GM19372 (cell line): ENCODE measurements around the gene HCRTR2.
"Not testable (repeated sequence)": the region's sequence is repeated elsewhere in the genome, so short reads cannot be mapped to it uniquely, and the experiment has no call there.

Experiments used
- ATAC-seq: cut with Tn5 transposase; IDR thresholded peaks from one replicate; pipeline ENCODE4 v1.9.1; 2021; ENCODE audit warnings: mild to moderate bottlenecking, low read depth, moderate library complexity; ENCODE audit not compliant: unreplicated experiment

Gene HCRTR2

DNA sequence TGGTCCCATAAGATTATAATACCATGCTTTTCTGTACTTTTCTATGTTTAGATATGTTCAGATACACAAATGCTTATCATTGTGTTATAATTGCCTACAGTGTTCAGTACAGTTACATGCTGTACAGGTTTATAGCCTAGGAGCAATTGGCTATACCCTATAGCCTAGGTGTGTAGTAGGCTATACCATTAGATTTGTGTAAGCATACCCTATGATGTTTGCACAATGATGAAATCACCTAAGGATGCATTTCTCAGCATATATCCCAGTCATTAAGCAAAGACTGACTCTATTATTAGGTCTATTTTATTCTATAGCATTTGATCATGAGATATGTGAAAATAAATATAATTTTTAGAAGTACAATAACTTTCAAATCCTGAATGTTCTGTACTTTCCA lies 36.6 kb downstream of the HCRTR2 start:
- no peak for ATAC-seq

GRCh38 chr6:55212156-55212555 lies 37.8 kb downstream of the HCRTR2 start:
- no peak for ATAC-seq

GRCh38 chr6:55220961-55221360 lies 46.6 kb downstream of the HCRTR2 start:
- no peak for ATAC-seq

DNA sequence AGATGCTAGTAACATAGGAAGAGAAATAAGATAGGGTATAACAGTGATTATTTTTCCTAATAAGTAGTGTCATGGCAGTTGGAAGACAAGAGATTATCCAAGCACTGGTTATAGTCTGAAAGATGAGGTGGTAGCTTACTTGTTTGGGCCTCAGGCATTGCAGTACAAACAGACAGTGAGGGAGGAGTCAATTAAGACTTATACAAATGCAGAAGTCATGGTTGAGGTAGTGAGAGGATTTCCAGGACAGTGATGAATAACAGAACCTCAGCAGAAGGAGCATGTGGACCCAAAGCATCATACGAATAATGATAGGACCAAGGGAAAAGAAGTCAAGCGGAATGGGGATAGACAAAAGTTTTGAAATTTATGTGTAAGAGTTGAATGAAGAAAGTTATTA lies 53.5 kb downstream of the HCRTR2 start:
- no peak for ATAC-seq

DNA sequence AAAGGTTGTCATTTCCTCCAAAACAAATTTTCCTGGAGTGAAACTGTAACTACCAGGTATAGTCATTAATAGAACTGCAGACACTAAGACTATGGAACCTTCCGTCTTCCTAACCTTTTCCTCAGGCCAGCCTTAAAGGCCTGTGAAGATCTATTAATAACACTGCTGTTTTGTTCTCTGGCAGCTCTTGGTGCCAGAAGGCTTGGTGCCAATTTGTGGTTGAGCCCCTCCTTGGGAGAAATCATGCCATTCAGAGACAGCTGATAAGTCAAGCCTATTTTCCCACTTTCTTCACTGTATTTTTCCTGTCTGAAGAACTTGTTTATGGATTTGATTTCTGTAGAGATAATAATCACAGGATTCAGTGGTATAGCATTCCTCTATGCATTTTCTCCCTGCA lies 64.8 kb downstream of the HCRTR2 start:
- ATAC-seq: no peak

GRCh38 chr6:55240975-55241605 lies 66.8 kb downstream of the HCRTR2 start:
- ATAC-seq: not testable (repeated sequence)

- ATAC-seq: no peak
Measured at GRCh38 chr6:55250400-55250799, 76.1 kb downstream of the HCRTR2 start.

- ATAC-seq: no peak
Measured at GRCh38 chr6:55255113-55255512, 80.8 kb downstream of the HCRTR2 start.

DNA sequence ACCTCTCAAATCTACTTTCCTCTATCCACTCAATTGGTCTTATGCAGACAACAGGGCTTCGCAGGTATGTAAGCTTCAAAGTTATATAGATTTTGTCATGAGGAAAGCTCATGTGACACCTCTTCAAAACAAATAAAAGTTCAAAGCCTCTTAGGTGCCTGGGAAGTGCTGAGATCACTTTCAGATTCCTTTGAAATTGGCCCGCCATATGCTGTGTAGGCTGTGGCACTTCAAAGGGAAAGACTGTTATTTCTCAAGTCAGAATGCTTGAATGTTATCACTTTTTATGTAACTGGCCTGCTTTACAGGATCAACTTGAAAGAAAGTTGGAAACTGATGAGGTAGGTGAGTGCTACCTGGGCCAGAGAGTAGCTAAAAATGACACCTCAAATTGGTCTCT lies 85.9 kb downstream of the HCRTR2 start:
- no peak for ATAC-seq

DNA sequence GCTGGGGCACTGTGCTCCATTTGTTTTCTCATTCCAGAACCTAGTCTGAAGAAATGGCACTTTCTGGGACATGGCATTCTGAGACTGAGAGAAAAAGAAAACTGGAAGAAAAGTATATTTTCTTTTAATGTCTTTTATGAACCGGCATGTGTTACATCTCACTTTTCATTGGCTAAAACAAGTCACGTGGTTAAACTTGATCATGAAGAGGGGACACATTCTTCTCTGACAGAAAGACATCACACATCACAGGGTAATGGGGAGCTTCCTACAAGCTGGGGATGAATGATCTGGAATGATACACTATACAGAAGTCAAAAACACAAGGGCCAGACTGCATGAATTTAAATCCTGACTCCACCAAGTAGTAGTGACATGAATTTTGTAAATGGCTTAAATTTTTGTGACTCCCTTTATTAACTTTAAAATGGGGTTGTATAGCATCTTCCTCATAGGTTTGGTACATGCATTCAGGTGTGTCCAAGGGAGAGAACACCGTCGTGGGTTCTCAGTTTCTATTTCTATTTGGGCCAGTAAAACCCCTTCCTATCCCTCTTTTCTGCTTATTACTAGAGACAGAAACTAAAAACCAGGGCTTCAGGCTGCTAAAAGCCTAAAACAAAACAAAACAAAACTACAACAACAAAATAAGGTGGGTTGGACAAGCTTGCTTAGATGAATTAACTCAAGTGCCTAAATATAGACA lies 91.2 kb downstream of the HCRTR2 start:
- no peak for ATAC-seq

- no peak for ATAC-seq
Measured at GRCh38 chr6:55266896-55267295, 92.6 kb downstream of the HCRTR2 start.

GRCh38 chr6:55276745-55277530 lies 102.6 kb downstream of the HCRTR2 start:
- ATAC-seq: no peak

- no peak for ATAC-seq
Measured at GRCh38 chr6:55277646-55278045, 103.3 kb downstream of the HCRTR2 start.

DNA sequence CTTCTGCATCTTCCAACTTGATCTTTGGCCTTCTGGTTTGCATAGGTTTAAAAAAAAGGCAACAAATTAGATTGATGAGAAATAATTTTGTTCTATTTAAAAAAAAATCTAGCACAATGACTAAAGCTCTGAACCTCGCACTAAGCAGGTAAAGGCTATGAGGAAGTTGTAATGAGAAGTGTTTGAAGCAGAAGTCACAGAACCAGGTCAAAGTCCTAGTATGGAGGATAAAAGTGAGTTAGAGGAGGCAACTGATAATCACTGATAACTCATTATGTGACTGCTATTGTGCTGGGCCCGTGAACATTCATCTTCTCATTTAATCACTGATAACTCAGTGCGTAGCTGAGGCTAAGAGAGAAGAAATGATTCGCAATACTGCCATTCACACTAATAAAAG lies 106.9 kb downstream of the HCRTR2 start:
- ATAC-seq: no peak

GRCh38 chr6:55282115-55282514 lies 107.8 kb downstream of the HCRTR2 start:
- no peak for ATAC-seq

GRCh38 chr6:55286824-55287223 lies 112.5 kb downstream of the HCRTR2 start:
- no peak for ATAC-seq

- ATAC-seq: no peak
Measured at GRCh38 chr6:55290736-55291135, 116.4 kb downstream of the HCRTR2 start.

- no peak for ATAC-seq
Measured at GRCh38 chr6:55293116-55293515, 118.8 kb downstream of the HCRTR2 start.

GRCh38 chr6:55297214-55297613 lies 122.9 kb downstream of the HCRTR2 start:
- ATAC-seq: not testable (repeated sequence)

DNA sequence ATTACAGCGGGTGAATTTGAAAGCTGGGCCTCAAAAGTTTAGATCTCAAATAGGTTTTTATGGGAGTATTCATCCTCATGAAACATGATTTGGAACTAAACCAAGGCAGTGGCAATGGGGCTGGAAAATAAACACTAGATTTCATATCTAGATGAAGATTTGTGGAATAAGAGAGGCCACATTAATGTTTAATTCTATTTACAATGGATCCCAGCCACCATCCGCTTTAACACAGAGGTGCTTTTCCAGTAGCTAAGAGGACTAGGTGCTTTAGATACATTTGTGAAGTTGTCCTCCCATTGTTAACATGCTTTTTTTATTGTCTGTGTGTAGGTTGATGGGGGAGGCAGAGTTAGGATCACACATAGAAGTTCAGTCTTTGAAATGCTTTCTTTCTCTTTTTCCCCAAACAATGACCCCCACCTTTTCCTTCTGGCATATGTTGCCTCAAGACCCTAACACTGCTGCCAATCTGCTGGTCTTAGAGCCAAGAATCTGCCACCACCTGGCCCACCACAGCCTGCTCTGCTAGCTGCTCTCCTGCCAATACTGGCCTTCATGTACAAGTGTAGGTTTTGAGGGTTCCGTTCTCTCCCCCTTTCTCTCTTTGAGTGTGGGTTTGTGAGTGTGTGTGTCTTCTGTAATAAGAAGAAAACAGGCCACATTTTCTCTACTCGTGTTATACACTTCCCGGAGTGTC lies 125.1 kb downstream of the HCRTR2 start:
- ATAC-seq: no peak

DNA sequence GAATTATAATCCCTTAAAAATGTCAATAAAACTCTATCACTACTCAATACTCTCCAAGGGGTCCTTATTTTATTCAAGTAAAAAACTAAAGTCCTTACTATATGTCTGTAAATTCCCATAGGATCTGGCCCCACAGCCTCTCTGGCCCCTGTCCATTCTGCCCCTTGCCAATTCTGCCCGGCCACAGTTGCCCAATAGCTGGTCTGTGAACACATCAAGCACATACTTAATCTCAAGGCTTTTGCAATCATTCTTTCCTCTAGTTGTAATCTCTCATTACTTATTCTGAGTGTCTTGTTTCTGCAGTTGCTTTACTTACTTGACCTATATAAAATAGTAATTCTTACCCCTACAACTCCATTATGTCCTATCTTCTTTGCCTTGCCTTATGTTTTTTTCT lies 130.4 kb downstream of the HCRTR2 start:
- ATAC-seq: no peak
